Vagina (tissue), 2 donors: Measurements from ENCODE around the gene SLC2A10.

Experiments used
- POLR2A ChIP-seq, 2 donors: fragments of 450-650 bp; IDR thresholded peaks; one replicate each; pipeline ENCODE4 v1.6.1; 2017; ENCODE audit warnings: antibody characterized with exemption in 2 of 2, mild to moderate bottlenecking in 2 of 2, moderate library complexity in 2 of 2
- POLR2AphosphoS5 ChIP-seq, 2 donors: sonication (generic); formaldehyde crosslinking; IDR thresholded peaks; one replicate each; pipeline ENCODE4 v1.9.0; 2017; ENCODE audit warnings: antibody characterized with exemption in 2 of 2, mild to moderate bottlenecking in 2 of 2, low read depth in 1 of 2; ENCODE audit not compliant: insufficient read depth in 1 of 2
- TF ChIP-seq, protein P1 (sequence below), 3 experiments: fragments of 450-650 bp in 2 of 3; fragments of 200-600 bp in 1 of 3; sonication (generic) in 1 of 3; IDR thresholded peaks; one replicate each; pipeline ENCODE4 v1.5.1; 2017 to 2019; ENCODE audit warnings: antibody characterized with exemption in 3 of 3, mild to moderate bottlenecking in 2 of 3, moderate library complexity in 2 of 3

DNA sequence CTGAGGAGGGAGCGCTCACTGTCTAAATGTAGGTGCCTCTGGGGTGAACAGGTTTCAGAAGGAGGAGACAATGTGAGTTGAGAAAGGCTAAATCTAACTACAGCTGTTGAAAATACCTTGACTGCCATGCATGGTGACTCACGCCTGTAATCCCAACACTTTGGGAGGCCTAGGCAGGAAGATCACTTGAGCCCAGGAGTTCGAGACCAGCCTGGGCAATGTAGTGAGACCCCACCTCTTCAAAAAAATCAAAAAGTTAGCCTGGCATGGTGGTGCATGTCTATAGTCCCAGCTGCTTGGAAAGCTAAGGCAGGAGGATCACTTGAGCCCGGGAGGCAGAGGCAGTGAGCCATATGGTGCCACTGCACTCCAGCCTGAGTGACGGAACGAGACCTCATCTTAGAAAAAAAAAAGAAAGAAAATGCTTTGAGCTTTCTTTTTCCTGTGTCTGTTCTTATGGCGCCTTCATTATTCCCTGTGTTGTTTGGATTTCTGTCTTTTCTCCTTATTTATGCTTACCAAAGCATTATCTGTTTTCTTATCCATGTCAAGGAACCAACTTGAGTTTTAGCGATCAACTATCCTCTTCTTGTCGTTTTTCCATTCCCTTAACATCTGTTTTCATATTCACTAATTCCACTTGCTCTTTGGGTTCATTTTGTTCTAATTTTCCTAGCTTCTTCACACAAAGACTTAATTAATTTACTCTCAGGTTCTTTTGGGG lies 8.5 kb downstream of the SLC2A10 start:
- TF ChIP-seq, protein P1, sequence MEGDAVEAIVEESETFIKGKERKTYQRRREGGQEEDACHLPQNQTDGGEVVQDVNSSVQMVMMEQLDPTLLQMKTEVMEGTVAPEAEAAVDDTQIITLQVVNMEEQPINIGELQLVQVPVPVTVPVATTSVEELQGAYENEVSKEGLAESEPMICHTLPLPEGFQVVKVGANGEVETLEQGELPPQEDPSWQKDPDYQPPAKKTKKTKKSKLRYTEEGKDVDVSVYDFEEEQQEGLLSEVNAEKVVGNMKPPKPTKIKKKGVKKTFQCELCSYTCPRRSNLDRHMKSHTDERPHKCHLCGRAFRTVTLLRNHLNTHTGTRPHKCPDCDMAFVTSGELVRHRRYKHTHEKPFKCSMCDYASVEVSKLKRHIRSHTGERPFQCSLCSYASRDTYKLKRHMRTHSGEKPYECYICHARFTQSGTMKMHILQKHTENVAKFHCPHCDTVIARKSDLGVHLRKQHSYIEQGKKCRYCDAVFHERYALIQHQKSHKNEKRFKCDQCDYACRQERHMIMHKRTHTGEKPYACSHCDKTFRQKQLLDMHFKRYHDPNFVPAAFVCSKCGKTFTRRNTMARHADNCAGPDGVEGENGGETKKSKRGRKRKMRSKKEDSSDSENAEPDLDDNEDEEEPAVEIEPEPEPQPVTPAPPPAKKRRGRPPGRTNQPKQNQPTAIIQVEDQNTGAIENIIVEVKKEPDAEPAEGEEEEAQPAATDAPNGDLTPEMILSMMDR (IDR thresholded peaks at IDR 0.05), result no peak
- TF ChIP-seq POLR2AphosphoS5 (IDR thresholded peaks at IDR 0.05; ENCODE audit: insufficient read depth in 1 of 2, low read depth in 1 of 2) (no peak), POLR2A (IDR thresholded peaks at IDR 0.05) (no peak)
